RWPE2 (cell line): ENCODE measurements around the gene NCOA5.

Source experiments
- ATAC-seq: fragments of 200-7000 bp; cut with Tn5 transposase; 3 replicates; pipeline ENCODE4 v1.9.1; 2021; ENCODE audit warnings: low read depth
- DNase-seq: peaks from one replicate; pipeline ENCODE4 v3.0.0-alpha.2; 2020; ENCODE audit warnings: low spot score
- H3K27ac ChIP-seq: fragments of 450-650 bp; 2 replicates; pipeline ENCODE4 v1.5.1; 2017; ENCODE audit warnings: mild to moderate bottlenecking; ENCODE audit not compliant: poor library complexity, severe bottlenecking
- H3K27me3 ChIP-seq: fragments of 250-450 bp; sonication (Bioruptor Pico); 2 replicates; pipeline ENCODE4 v1.5.1; 2021; ENCODE audit warnings: mild to moderate bottlenecking, moderate library complexity; ENCODE audit not compliant: insufficient read depth, poor library complexity, severe bottlenecking
- H3K36me3 ChIP-seq: fragments of 250-450 bp; sonication (Bioruptor Pico); 2 replicates; pipeline ENCODE4 v1.5.1; 2020; ENCODE audit warnings: low read depth, mild to moderate bottlenecking, moderate library complexity
- H3K4me1 ChIP-seq: fragments of 250-450 bp; sonication (Bioruptor Pico); 2 replicates; pipeline ENCODE4 v1.5.1; 2021; ENCODE audit warnings: mild to moderate bottlenecking, moderate library complexity; ENCODE audit not compliant: insufficient read depth, poor library complexity, severe bottlenecking
- H3K4me3 ChIP-seq: fragments of 250-450 bp; sonication (Bioruptor Pico); 2 replicates; pipeline ENCODE4 v1.5.1; 2021; ENCODE audit warnings: mild to moderate bottlenecking, moderate library complexity; ENCODE audit not compliant: severe bottlenecking
- H3K9me3 ChIP-seq: fragments of 250-450 bp; sonication (Bioruptor Pico); 2 replicates; pipeline ENCODE4 v1.5.1; 2021; ENCODE audit warnings: mild to moderate bottlenecking, moderate library complexity; ENCODE audit not compliant: severe bottlenecking
- CTCF ChIP-seq: fragments of 450-650 bp; IDR thresholded peaks from one replicate; pipeline ENCODE4 v1.5.1; 2017; ENCODE audit warnings: mild to moderate bottlenecking, moderate library complexity; ENCODE audit not compliant: poor library complexity, severe bottlenecking

Gene NCOA5

GRCh38 chr20:46120136-46120535, 30.4 kb upstream of the NCOA5 start:
- H3K4me3 ChIP-seq = no peak overlapping the region
- no peak for DNase-seq
- peaks cover 37% of the 10 kb centered on the region for H3K36me3 ChIP-seq
- H3K4me1 ChIP-seq = peaks cover 20% of the 10 kb centered on the region
- H3K9me3 ChIP-seq = no peaks in the 10 kb centered on the region
- H3K27ac ChIP-seq = no peak overlapping the region
- ATAC-seq = no peak
- no peak for TF ChIP-seq CTCF
- H3K27me3 ChIP-seq = no peaks in the 10 kb centered on the region

GRCh38 chr20:46119547-46119946, 29.8 kb upstream of the NCOA5 start:
- Histone ChIP-seq H3K4me1 (peaks cover 20% of the 10 kb centered on the region), H3K4me3 (no peak overlapping the region), H3K27me3 (no peaks in the 10 kb centered on the region), H3K36me3 (peaks cover 32% of the 10 kb centered on the region), H3K27ac (no peak overlapping the region), H3K9me3 (no peaks in the 10 kb centered on the region)
- DNase-seq (no peak), ATAC-seq (no peak)
- no peak for TF ChIP-seq CTCF

- Histone ChIP-seq H3K4me1 (peaks cover 20% of the 10 kb centered on the region), H3K27me3 (no peaks in the 10 kb centered on the region), H3K4me3 (peak overlapping the region; percentile 42), H3K27ac (peak overlapping the region; percentile 40), H3K9me3 (no peaks in the 10 kb centered on the region), H3K36me3 (peaks cover 29% of the 10 kb centered on the region)
- TF ChIP-seq CTCF = no peak
- DNase-seq (peak; percentile 68), ATAC-seq (no peak)
Measured at GRCh38 chr20:46119028-46119546, 29.3 kb upstream of the NCOA5 start.

GRCh38 chr20:46118481-46119020, 28.8 kb upstream of the NCOA5 start:
- no peak for TF ChIP-seq CTCF
- Histone ChIP-seq H3K36me3 (peaks cover 23% of the 10 kb centered on the region), H3K27me3 (no peaks in the 10 kb centered on the region), H3K4me3 (peak overlapping the region; percentile 42), H3K4me1 (peaks cover 20% of the 10 kb centered on the region), H3K9me3 (no peaks in the 10 kb centered on the region), H3K27ac (peak overlapping the region; percentile 40)
- DNase-seq (peak; percentile 88), ATAC-seq (peak; percentile 70)

GRCh38 chr20:46117704-46118467, 28.1 kb upstream of the NCOA5 start, which contains the start of gene CD40:
Gene CD40 (plus strand): TSS chr20:46118314. CDS start chr20:46118344, 30 bp downstream.
- Histone ChIP-seq H3K9me3 (no peaks in the 10 kb centered on the region), H3K27me3 (no peaks in the 10 kb centered on the region), H3K4me1 (peaks cover 20% of the 10 kb centered on the region), H3K4me3 (peak within 1 kb of the TSS; percentile 42), H3K27ac (peak within 1 kb of the TSS; percentile 40), H3K36me3 (peaks cover 17% of the 10 kb centered on the region)
- ATAC-seq (peak; percentile 84), DNase-seq (peak; percentile 99)
- no peak for TF ChIP-seq CTCF
